ENCODE data around the gene ZNF700. TPM values are rescaled to one million over a fixed set of nuclear protein-coding genes. Genes with fewer than 3 reads are reported as not detected.
"Not testable (repeated sequence)": the region's sequence is repeated elsewhere in the genome, so short reads cannot be mapped to it uniquely, and the experiment has no call there.

ZNF700 gene
- total and polyA plus RNA-seq, 2 experiments from 2014 or later, result 3.3 to 10.3 TPM

GRCh38 chr19:11931513-11931912 lies 6.6 kb downstream of the ZNF700 start:
- no peak for TF ChIP-seq CTCF (IDR thresholded peaks at IDR 0.05; ENCODE audit: low read depth, low read length)
- H3K36me3 ChIP-seq, result no peaks in the 10 kb centered on the region
- H3K27ac ChIP-seq, result no peak overlapping the region
- no peaks in the 10 kb centered on the region for H3K27me3 ChIP-seq
- no peaks in the 10 kb centered on the region for H3K9me3 ChIP-seq (ENCODE audit: low read depth)
- DNase-seq (ENCODE audit: low read depth in 1 of 2, low spot score in 1 of 2), result no peak
- H3K4me1 ChIP-seq (ENCODE audit: low read depth), result no peaks in the 10 kb centered on the region
- H3K4me3 ChIP-seq, result no peak overlapping the region

GRCh38 chr19:11935829-11936228 lies 10.9 kb downstream of the ZNF700 start:
- not testable (repeated sequence) for H3K36me3 ChIP-seq; DNase-seq (ENCODE audit: low read depth in 1 of 2, low spot score in 1 of 2); H3K27me3 ChIP-seq; H3K4me3 ChIP-seq; H3K9me3 ChIP-seq (ENCODE audit: low read depth); H3K4me1 ChIP-seq (ENCODE audit: low read depth); H3K27ac ChIP-seq

- not testable (repeated sequence) for H3K27me3 ChIP-seq; H3K27ac ChIP-seq; H3K9me3 ChIP-seq (ENCODE audit: low read depth); H3K4me3 ChIP-seq; H3K36me3 ChIP-seq; DNase-seq (ENCODE audit: low read depth in 1 of 2, low spot score in 1 of 2); H3K4me1 ChIP-seq (ENCODE audit: low read depth)
These were observed 13.5 kb downstream of the ZNF700 start for GRCh38 chr19:11938383-11938782.

GRCh38 chr19:11941361-11941887 lies 16.5 kb downstream of the ZNF700 start:
- H3K9me3 ChIP-seq (ENCODE audit: low read depth); H3K36me3 ChIP-seq; DNase-seq (ENCODE audit: low read depth in 1 of 2, low spot score in 1 of 2); H3K27ac ChIP-seq; H3K27me3 ChIP-seq; H3K4me3 ChIP-seq; H3K4me1 ChIP-seq (ENCODE audit: low read depth): not testable (repeated sequence)

GRCh38 chr19:11942008-11942842 lies 17.3 kb downstream of the ZNF700 start:
- Histone ChIP-seq H3K27me3 (no peaks in the 10 kb centered on the region), H3K36me3 (no peaks in the 10 kb centered on the region), H3K9me3 (ENCODE audit: low read depth) (no peaks in the 10 kb centered on the region), H3K4me1 (ENCODE audit: low read depth) (no peaks in the 10 kb centered on the region), H3K4me3 (no peak overlapping the region), H3K27ac (no peak overlapping the region)
- DNase-seq (ENCODE audit: low read depth in 1 of 2, low spot score in 1 of 2), result no peak
- TF ChIP-seq CTCF (IDR thresholded peaks at IDR 0.05; ENCODE audit: low read depth, low read length), result no peak

GRCh38 chr19:11942843-11943108 lies 17.9 kb downstream of the ZNF700 start:
- Histone ChIP-seq H3K36me3 (peaks cover 4% of the 10 kb centered on the region), H3K4me3 (no peak overlapping the region)
- TF ChIP-seq CTCF (IDR thresholded peaks at IDR 0.05; ENCODE audit: low read depth, low read length), result no peak

GRCh38 chr19:11944656-11945055 lies 19.7 kb downstream of the ZNF700 start:
- TF ChIP-seq CTCF (IDR thresholded peaks at IDR 0.05; ENCODE audit: low read depth, low read length), result no peak
- H3K4me1 ChIP-seq (ENCODE audit: low read depth), result no peaks in the 10 kb centered on the region
- H3K4me3 ChIP-seq, result no peak overlapping the region
- no peak overlapping the region for H3K27ac ChIP-seq
- peaks cover 2% of the 10 kb centered on the region for H3K9me3 ChIP-seq (ENCODE audit: low read depth)
- H3K36me3 ChIP-seq, result peaks cover 21% of the 10 kb centered on the region
- H3K27me3 ChIP-seq, result no peaks in the 10 kb centered on the region
- no peak for DNase-seq (ENCODE audit: low read depth in 1 of 2, low spot score in 1 of 2)

More at GRCh38 chr19:11942843-11943108, 17.9 kb downstream of the ZNF700 start:
- H3K27ac ChIP-seq, result no peak overlapping the region
- H3K4me1 ChIP-seq (ENCODE audit: low read depth), result no peaks in the 10 kb centered on the region
- H3K9me3 ChIP-seq (ENCODE audit: low read depth), result no peaks in the 10 kb centered on the region
- no peaks in the 10 kb centered on the region for H3K27me3 ChIP-seq
- DNase-seq (ENCODE audit: low read depth in 1 of 2, low spot score in 1 of 2), result no peak
